HAP-1 (cell line): Measurements from ENCODE around the gene KLC1.
"Not testable (repeated sequence)": the region's sequence is repeated elsewhere in the genome, so short reads cannot be mapped to it uniquely, and the experiment has no call there.

Experiments
- DNase-seq, 2 experiments: peaks; one replicate each; pipeline ENCODE4 v3.0.0-alpha.2; 2016 to 2020; ENCODE audit warnings: low spot score in 2 of 2
- H3K27me3 ChIP-seq: fragments of 250-450 bp; sonication (Bioruptor Pico); 2 replicates; pipeline ENCODE4 v1.5.1; 2020; ENCODE audit warnings: low read depth, mild to moderate bottlenecking, moderate library complexity
- H3K36me3 ChIP-seq: fragments of 250-450 bp; sonication (Bioruptor Pico); replicated peaks from 2 replicates; pipeline ENCODE4 v1.5.1; 2020; ENCODE audit warnings: mild to moderate bottlenecking
- H3K4me1 ChIP-seq: fragments of 250-450 bp; sonication (Bioruptor Pico); 2 replicates; pipeline ENCODE4 v1.5.1; 2020; ENCODE audit warnings: mild to moderate bottlenecking
- H3K4me3 ChIP-seq: fragments of 250-450 bp; sonication (Bioruptor Pico); 2 replicates; pipeline ENCODE4 v1.5.1; 2020; ENCODE audit warnings: mild to moderate bottlenecking, moderate library complexity
- H3K9me3 ChIP-seq: fragments of 250-450 bp; sonication (Bioruptor Pico); 2 replicates; pipeline ENCODE4 v1.5.1; 2020; ENCODE audit warnings: mild to moderate bottlenecking, moderate library complexity
- in situ Hi-C: fragments of 300-500 bp; cut with MboI; formaldehyde crosslinking; loops from 3 replicates; pipeline ENCODE4 v1.14.3; 2020; ENCODE audit warnings: low sequenced_read_pairs, inconsistent platforms, mixed read lengths

Gene KLC1

DNA sequence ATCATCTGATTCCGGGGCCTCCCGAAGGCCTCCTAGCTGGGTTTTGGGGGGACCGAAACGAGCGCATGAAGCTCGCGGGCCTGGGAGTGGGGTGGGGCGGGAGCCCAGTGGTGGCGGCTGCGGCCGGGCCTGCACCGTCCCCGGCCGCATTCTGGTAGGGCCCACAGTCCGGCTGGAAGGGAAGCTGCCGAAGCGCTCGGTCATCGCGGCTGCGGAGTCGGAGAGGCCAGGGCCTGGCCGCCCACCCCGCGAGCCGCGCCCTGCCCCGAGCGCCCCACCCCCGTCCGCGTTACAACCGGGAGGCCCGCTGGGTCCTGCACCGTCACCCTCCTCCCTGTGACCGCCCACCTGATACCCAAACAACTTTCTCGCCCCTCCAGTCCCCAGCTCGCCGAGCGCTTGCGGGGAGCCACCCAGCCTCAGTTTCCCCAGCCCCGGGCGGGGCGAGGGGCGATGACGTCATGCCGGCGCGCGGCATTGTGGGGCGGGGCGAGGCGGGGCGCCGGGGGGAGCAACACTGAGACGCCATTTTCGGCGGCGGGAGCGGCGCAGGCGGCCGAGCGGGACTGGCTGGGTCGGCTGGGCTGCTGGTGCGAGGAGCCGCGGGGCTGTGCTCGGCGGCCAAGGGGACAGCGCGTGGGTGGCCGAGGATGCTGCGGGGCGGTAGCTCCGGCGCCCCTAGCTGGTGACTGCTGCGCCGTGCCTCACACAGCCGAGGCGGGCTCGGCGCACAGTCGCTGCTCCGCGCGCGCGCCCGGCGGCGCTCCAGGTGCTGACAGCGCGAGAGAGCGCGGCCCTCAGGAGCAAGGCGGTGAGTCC lies at the start of gene KLC1:
Gene KLC1 (plus strand): TSS at position 528 of the 819 bp plus-strand sequence. CDS start 25,354 bp downstream, outside the sequence.
- peak; percentile 36 to 85 for DNase-seq
- peak within 1 kb of the TSS; percentile 84 for H3K4me3 ChIP-seq
- peaks cover 13% of the 10 kb centered on the region for H3K4me1 ChIP-seq
- in situ Hi-C loops, result no loop called here
- no peaks in the 10 kb centered on the region for H3K27me3 ChIP-seq
- H3K9me3 ChIP-seq, result no peaks in the 10 kb centered on the region
- peaks cover 7% of the 10 kb centered on the region for H3K36me3 ChIP-seq

DNA sequence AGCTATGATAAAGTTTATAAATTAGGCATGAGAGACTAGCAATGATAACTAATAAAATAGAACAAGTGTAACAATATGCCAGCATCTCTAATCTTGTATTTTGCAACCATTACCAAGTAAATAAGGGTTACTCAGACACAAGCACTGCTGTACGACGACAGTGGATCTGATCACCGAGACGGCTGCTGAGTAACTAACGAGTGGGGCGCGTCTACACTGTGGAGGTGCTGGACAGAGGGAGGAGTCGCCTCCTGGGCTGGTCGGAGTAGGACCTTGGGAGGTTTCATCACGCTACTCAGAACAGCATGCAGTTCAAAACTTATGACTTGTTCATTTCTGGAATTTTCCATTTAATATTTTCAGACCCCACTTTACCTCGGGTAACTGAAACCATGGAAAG lies 47.8 kb upstream of the KLC1 start:
- H3K4me1 ChIP-seq, result peaks cover 3% of the 10 kb centered on the region
- no peak overlapping the region for H3K4me3 ChIP-seq
- H3K36me3 ChIP-seq, result peaks cover 6% of the 10 kb centered on the region
- H3K27me3 ChIP-seq, result no peaks in the 10 kb centered on the region
- in situ Hi-C loops, result no loop called here
- no peaks in the 10 kb centered on the region for H3K9me3 ChIP-seq
- no peak for DNase-seq

DNA sequence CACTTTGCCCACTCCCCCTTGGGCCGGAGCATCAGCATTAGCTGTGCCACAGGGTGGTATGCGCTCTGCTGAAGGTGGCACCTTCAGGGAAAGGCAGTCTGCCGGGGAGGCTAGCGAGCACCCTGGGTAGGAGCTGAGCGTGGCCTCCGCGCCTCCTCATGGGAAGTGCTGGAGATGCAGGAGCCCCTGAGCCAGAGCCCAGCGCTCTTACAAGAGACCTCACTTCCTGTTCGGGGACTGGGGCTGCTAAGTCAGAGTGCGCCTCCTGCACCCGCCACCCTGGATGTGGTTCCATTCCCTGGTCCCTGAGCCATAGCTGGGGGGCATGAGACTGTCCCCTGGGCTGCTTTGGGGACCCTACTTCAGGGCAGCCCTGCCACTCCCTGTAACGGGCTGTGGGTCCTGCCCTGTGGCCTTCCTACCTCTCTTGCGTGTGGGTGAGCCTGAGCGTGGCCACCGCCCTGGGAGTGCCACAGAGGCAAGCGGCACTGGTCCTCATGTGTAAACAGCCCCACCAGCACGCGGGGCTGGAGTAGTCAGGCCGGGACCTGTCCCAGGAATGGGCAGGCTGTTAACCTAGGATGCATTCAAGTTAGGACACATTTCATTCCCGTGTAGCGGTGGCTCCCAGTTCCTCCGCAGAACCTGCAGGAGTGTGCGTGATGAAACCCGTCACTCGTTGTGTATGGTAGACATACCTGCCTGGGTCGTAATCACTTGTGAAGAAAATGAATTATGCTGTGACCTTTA lies 46.9 kb upstream of the KLC1 start:
- no peaks in the 10 kb centered on the region for H3K4me1 ChIP-seq
- no peak for DNase-seq

DNA sequence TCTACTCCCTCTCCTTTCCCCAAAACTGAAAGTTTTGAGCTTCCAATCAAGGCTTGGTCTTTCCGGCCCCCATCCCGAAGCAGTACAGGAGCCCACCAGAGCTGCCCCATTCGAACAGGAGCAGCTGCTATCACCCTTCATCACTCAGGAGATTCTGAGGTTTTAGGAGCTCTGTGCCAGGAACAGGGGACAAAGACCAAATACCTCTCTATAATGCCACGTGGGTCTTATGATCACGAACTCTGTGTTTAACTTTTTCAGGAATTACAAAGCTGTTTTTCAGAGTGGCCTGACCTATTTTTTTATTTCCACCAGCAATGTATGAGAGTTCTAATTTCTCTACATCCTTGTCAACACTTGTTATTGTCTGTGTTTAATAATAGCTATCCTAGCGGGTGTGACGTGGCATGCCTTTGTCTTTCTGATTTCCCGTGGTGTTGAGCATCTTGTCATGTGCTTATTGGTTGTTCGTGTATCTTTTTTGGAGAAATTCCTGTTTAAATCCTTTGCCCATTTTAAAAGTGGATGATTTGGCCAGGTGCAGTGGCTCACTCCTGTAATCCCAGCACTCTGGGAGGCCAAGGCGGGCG lies 44.6 kb upstream of the KLC1 start:
- no peaks in the 10 kb centered on the region for H3K27me3 ChIP-seq
- no peak for DNase-seq
- peaks cover 8% of the 10 kb centered on the region; the same call in 1 of the 2 replicates for H3K36me3 ChIP-seq
- H3K4me1 ChIP-seq, result no peaks in the 10 kb centered on the region
- no peaks in the 10 kb centered on the region for H3K9me3 ChIP-seq
- no peak overlapping the region for H3K4me3 ChIP-seq
- in situ Hi-C loops, result no loop called here

More for the DNA sequence above, 46.9 kb upstream of the KLC1 start:
- in situ Hi-C loops, result no loop called here
- peaks cover 6% of the 10 kb centered on the region for H3K36me3 ChIP-seq
- no peaks in the 10 kb centered on the region for H3K27me3 ChIP-seq
- no peak overlapping the region for H3K4me3 ChIP-seq
- H3K9me3 ChIP-seq, result no peaks in the 10 kb centered on the region

DNA sequence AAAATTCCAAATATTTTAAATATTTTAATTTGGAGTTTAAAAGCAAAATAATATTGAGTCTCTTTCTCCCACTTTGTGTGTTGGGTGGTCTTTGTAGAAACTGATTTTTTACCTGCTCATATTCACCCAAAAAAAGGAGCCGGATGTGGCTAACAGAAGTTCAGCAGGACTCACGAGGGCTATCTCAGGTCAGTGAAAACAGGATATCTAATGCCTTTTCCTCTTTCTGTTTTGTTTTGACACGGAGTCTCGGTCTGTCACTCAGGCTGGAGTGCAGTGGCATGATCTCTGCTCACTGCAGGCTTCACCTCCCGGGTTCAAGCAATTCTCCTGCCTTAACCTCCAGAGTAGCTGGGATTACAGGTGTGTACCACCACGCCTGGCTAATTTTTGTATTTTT lies 35.4 kb upstream of the KLC1 start:
- H3K4me3 ChIP-seq, result no peak overlapping the region
- H3K27me3 ChIP-seq, result no peaks in the 10 kb centered on the region
- H3K4me1 ChIP-seq, result no peaks in the 10 kb centered on the region
- H3K36me3 ChIP-seq, result peaks cover 8% of the 10 kb centered on the region
- no peaks in the 10 kb centered on the region for H3K9me3 ChIP-seq
- in situ Hi-C loops, result no loop called here
- no peak for DNase-seq

DNA sequence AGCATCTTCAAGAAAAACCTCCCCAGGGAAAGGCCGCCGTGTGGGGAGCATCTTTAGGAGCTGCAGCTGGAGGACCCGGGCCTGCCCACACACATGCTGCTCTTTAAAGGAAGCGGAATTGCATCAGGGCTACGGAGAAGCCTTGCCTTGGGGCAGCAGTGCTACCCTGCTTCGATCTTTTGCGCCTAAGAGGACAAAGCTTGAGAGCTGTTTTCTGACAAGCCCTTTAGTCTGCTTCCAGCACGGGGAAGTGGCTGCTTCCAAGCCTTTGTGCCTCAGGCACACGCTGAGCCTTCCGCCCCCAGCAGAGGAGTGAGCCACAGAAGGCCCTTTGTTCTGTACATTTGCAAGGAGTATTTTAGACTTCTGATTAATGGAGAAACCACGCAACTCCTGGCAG lies 34.7 kb upstream of the KLC1 start:
- Histone ChIP-seq H3K9me3 (no peaks in the 10 kb centered on the region), H3K27me3 (no peaks in the 10 kb centered on the region), H3K4me3 (no peak overlapping the region), H3K36me3 (peaks cover 3% of the 10 kb centered on the region; the same call in 1 of the 2 replicates), H3K4me1 (no peaks in the 10 kb centered on the region)
- peak; percentile 45 to 65 for DNase-seq
- in situ Hi-C loops, result no loop called here

DNA sequence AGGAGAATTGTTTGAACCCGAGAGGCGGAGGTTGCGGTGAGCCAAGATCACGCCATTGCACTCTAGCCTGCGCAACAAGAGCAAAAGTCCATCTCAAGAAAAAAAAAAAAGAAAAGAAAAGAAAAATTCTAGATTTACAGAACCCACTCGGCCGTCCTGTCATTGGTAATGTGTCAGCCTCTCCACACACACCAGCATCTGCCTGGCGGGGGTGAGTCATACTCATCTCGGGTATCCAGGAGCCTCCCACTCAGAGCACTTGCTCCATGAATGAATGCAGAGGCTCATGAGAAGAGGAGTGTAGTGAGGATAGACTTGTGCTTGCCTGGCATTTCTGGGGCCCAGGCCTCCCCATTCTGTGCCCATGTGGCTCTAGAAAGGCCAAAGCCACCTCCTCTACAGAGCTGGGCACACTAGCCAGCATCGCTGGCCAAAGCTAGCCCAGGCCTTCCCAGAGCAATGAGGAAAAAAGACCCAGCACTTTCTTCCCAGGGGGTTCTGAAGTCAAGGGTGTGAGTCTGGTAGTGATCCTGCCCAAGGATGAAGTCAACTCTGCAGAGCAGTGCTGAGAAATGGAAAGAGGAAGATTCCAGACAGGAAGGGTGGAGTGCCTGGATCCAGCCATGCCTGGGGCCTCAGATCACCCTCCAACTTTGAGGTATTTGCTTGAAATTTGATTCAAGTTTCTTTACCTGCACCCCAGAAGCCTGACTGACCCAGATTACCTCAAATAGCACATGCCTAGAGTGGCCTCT lies 31.2 kb upstream of the KLC1 start:
- no peak for DNase-seq
- no peak overlapping the region for H3K4me3 ChIP-seq
- H3K4me1 ChIP-seq, result no peaks in the 10 kb centered on the region
- H3K9me3 ChIP-seq, result no peaks in the 10 kb centered on the region
- H3K36me3 ChIP-seq, result no peaks in the 10 kb centered on the region
- no peaks in the 10 kb centered on the region for H3K27me3 ChIP-seq
- in situ Hi-C loops, result no loop called here

DNA sequence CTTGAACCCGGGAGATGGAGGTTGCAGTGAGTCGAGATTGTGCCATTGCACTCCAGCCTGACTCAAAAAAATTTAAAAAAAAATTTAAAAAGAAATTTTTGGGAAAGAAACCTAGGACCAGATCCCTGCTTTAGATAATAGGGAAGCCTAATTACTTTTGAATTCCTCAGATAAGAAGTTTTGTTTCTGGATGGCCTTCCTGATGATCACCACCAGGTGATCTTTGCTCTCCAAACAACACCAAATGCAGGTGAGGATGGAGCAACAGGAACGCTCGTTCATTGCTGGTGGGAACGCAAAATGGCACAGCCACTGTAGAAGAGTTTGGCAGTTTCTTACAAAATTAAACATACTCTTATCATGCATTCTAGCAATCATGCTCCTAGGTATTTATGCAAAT lies 28.5 kb upstream of the KLC1 start:
- H3K36me3 ChIP-seq, result no peaks in the 10 kb centered on the region

DNA sequence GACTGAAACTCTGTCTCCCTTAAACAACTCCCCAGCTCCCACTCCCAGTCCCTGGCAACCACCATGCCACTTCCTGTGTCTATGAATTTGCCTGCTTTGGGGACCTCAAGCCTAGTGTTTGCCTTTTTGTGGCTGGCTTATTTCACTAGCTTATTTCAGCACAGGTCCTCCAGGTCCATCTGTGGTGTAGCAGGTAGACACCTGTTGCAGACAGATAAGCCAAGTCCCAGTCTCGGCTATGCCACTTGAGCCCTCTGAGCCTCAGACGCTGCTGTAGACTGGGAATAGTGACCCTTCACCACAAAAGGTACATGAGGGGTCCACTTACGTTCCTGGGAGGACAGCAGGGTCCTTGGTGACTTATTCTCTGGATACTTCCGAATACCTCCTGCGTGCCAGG lies 24.4 kb upstream of the KLC1 start:
- Histone ChIP-seq H3K27me3 (peaks cover 9% of the 10 kb centered on the region), H3K4me1 (no peaks in the 10 kb centered on the region; the same call in none of the 2 replicates), H3K4me3 (no peak overlapping the region), H3K9me3 (no peaks in the 10 kb centered on the region), H3K36me3 (no peaks in the 10 kb centered on the region)
- in situ Hi-C loops, result no loop called here
- no peak for DNase-seq

More for the DNA sequence above, 28.5 kb upstream of the KLC1 start:
- DNase-seq, result no peak
- no peaks in the 10 kb centered on the region for H3K4me1 ChIP-seq
- H3K9me3 ChIP-seq, result no peaks in the 10 kb centered on the region
- H3K27me3 ChIP-seq, result no peaks in the 10 kb centered on the region
- in situ Hi-C loops, result no loop called here
- no peak overlapping the region for H3K4me3 ChIP-seq

DNA sequence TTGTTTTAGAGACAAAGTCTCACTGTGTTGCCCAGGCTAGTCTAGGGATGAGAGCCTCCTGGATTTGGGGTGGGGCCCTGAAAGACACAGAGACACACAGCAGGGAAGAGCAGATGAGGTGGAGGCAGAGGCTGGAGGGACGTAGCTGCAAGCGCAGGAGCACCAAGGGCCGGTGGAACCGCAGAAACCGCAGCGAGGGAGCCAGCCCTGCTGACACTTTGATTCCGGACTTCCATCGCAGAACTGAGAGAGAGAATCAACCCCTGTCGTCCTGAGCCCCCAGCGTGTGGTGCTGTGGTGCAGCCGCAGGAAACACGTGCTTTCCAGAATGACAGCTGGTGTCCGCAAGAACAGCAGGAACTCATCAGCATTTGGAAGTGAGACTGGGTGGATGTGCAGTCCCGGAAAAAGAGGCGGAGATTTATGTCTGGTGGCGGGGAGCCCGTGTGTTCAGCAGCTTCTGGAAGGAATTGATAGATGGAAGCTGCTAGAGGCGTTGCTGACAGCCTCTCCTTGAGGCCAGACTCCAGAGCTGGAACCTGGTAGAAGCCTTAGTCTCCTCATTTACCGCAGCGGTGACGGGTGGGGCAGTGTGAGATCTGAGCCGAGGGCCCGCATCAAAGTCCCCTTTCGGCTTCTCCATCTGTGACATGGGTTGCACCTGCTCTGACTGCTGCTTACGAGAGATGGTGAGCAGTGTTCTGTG lies 21.9 kb upstream of the KLC1 start:
- peak; percentile 35 to 61 for DNase-seq
- Histone ChIP-seq H3K27me3 (peaks cover 9% of the 10 kb centered on the region), H3K4me1 (no peaks in the 10 kb centered on the region; the same call in none of the 2 replicates), H3K9me3 (peaks cover 5% of the 10 kb centered on the region), H3K4me3 (no peak overlapping the region), H3K36me3 (no peaks in the 10 kb centered on the region)
- in situ Hi-C loops, result no loop called here

DNA sequence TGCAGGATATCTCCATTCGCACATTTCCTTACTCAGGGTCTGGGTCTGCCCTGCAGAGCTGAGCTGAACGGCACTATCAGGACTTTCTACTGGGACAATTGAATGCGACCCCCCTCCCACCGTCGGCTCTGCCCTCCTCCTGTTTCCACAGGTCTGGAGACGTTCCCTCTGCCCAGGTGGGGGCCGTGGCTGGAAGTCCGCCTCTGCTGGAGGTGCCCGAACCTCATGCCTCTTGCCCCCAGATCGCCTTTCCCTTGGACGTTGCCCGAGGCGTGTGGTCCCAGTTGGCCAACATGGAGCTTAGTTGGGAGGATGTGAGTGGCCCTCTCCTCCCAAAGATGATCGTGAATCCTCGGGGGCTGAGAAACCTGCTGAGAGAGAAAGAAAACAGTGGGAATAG lies 21.2 kb upstream of the KLC1 start:
- no peak overlapping the region for H3K4me3 ChIP-seq
- peaks cover 5% of the 10 kb centered on the region for H3K9me3 ChIP-seq
- DNase-seq, result no peak
- H3K36me3 ChIP-seq, result no peaks in the 10 kb centered on the region
- no peaks in the 10 kb centered on the region; the same call in none of the 2 replicates for H3K4me1 ChIP-seq
- in situ Hi-C loops, result no loop called here
- peaks cover 9% of the 10 kb centered on the region for H3K27me3 ChIP-seq

DNA sequence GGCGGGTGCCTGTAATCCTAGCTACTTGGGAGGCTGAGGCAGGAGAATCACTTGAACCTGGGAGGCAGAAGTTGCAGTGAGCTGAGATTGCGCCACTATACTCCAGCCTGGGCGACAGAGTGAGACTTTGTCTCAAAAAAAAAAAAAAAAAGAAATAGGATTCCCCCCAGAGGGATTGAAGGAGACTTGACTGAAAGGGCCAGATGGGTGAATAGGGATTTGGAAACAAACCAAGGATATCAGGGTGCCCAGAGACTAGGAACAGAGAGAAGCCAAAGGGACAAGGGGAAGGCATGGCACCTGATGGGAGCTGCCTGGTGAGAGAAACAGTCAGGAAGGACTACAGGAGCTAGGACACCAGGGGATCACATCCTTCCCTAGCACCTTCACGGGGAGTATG lies 19.9 kb upstream of the KLC1 start:
- H3K4me3 ChIP-seq, in situ Hi-C loops, DNase-seq, H3K4me1 ChIP-seq, H3K9me3 ChIP-seq, H3K27me3 ChIP-seq, H3K36me3 ChIP-seq: not testable (repeated sequence)

DNA sequence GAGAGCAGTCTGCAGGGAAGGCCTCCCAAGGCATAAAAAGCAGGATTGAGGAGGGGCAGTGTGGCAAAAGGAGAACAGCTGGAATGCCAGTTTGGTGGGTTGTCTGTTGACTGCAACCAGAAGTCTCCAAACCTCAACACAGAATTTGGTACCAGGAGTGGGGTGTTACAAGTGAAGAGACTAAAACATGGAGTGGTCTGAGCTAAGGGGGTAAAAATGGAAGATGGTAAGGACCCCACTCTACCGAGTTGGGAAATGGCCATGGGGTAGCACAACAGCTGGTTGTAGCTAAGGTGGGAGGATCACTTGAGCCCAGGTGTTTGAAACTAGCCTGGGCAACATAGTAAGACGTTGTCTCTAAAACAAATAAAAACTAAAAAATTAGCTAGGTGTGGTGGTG lies 17.8 kb upstream of the KLC1 start:
- Histone ChIP-seq H3K4me3 (no peak overlapping the region), H3K9me3 (peaks cover 5% of the 10 kb centered on the region), H3K27me3 (peaks cover 9% of the 10 kb centered on the region), H3K36me3 (no peaks in the 10 kb centered on the region), H3K4me1 (no peaks in the 10 kb centered on the region; the same call in none of the 2 replicates)
- no peak for DNase-seq
- in situ Hi-C loops, result no loop called here
